Measurements from ENCODE around the gene ARL3. TPM values are rescaled to one million over a fixed set of nuclear protein-coding genes. Genes with fewer than 3 reads are reported as not detected.

ARL3 gene
- total RNA-seq, 1 experiment from 2014 or later = 13.3 TPM

GRCh38 chr10:102670871-102671434 is 43.2 kb downstream of the ARL3 start:
- POLR2A ChIA-PET = no interaction called here

More at GRCh38 chr10:102670871-102671434, 43.2 kb downstream of the ARL3 start:
- TF ChIP-seq ZNF274 (IDR thresholded peaks at IDR 0.05; ENCODE audit: low read depth, low read length) (no peak), MAX (IDR thresholded peaks at IDR 0.05) (no peak), EZH2 (IDR thresholded peaks at IDR 0.05) (no peak), ELF1 (IDR thresholded peaks at IDR 0.05; ENCODE audit: borderline replicate concordance, low read depth) (no peak), EGR1 (IDR thresholded peaks at IDR 0.05; ENCODE audit: low read depth) (no peak), TCF7L2 (IDR thresholded peaks at IDR 0.05; ENCODE audit: borderline replicate concordance, extremely low read depth, insufficient read depth, insufficient read length) (no peak), RAD21 (IDR thresholded peaks at IDR 0.05; ENCODE audit: low read depth) (no peak), REST (IDR thresholded peaks at IDR 0.05; ENCODE audit: low read depth) (no peak), FOSL1 (IDR thresholded peaks at IDR 0.05; ENCODE audit: low read depth) (no peak), SIN3A (IDR thresholded peaks at IDR 0.05; ENCODE audit: low read depth) (no peak), EZH2phosphoT487 (IDR thresholded peaks at IDR 0.05; ENCODE audit: borderline replicate concordance) (no peak)
- TF ChIP-seq, protein P1, sequence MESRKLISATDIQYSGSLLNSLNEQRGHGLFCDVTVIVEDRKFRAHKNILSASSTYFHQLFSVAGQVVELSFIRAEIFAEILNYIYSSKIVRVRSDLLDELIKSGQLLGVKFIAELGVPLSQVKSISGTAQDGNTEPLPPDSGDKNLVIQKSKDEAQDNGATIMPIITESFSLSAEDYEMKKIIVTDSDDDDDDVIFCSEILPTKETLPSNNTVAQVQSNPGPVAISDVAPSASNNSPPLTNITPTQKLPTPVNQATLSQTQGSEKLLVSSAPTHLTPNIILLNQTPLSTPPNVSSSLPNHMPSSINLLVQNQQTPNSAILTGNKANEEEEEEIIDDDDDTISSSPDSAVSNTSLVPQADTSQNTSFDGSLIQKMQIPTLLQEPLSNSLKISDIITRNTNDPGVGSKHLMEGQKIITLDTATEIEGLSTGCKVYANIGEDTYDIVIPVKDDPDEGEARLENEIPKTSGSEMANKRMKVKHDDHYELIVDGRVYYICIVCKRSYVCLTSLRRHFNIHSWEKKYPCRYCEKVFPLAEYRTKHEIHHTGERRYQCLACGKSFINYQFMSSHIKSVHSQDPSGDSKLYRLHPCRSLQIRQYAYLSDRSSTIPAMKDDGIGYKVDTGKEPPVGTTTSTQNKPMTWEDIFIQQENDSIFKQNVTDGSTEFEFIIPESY (IDR thresholded peaks at IDR 0.05; ENCODE audit: extremely low read depth, insufficient replicate concordance, low read length) = no peak
- TF ChIP-seq, protein P2, sequence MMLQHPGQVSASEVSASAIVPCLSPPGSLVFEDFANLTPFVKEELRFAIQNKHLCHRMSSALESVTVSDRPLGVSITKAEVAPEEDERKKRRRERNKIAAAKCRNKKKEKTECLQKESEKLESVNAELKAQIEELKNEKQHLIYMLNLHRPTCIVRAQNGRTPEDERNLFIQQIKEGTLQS (IDR thresholded peaks at IDR 0.05) = no peak
- Histone ChIP-seq H3K36me3 (ENCODE audit: control insufficient read depth in 1 of 2, insufficient read depth in 2 of 2, low read length in 2 of 2) (no peaks in the 10 kb centered on the region), H3K79me2 (ENCODE audit: insufficient read depth, low read length) (no peaks in the 10 kb centered on the region), H3K4me1 (ENCODE audit: control insufficient read depth in 1 of 2, insufficient read depth in 2 of 2, low read length in 2 of 2) (peaks cover 13 to 21% of the 10 kb centered on the region in 2 experiments), H3K27ac (ENCODE audit: low read depth, low read length) (no peak overlapping the region), H3K27me3 (ENCODE audit: insufficient read depth, low read length) (no peaks in the 10 kb centered on the region), H2AFZ (ENCODE audit: low read depth, low read length, poor library complexity, severe bottlenecking) (no peak overlapping the region), H3K9ac (ENCODE audit: low read length) (no peak overlapping the region), H4K20me1 (ENCODE audit: insufficient read depth) (no peaks in the 10 kb centered on the region), H3K9me2 (ENCODE audit: insufficient read depth) (no peaks in the 10 kb centered on the region), H3K4me2 (ENCODE audit: low read length) (no peak overlapping the region), H3K4me3 (replicated peaks in 1 of 2; ENCODE audit: low read depth in 1 of 2, low read length in 2 of 2) (no peak overlapping the region), H3K9me3 (ENCODE audit: control insufficient read depth in 1 of 2, insufficient read depth in 1 of 2, low read depth in 1 of 2, low read length in 2 of 2) (no peaks in the 10 kb centered on the region)
- ATAC-seq (no peak), DNase-seq (ENCODE audit: low read depth, low spot score) (no peak)
- no TSS peak for BruUV-seq (replicated peaks)
- intact Hi-C loops (cut with micrococcal nuclease) = no loop called here
- ChIA-PET RAD21 (ENCODE audit: low non-redundant PET in 1 of 2, low total read pairs in 2 of 2, uncharacterized antibody in 2 of 2, unreplicated experiment in 2 of 2) (no interaction called here), CTCF (interaction anchor here (0.9 to 3.8 kb wide), 5 partner anchors 8 to 87 kb away, joined by 3 to 40 read pairs (median 5); partner anchors contain the start of gene TRIM8)

Data from HCT116 (cell line).